C4-2B (cell line): ENCODE measurements around the gene BMP4.

Experiments
- CTCF ChIP-seq: fragments of 450-650 bp; conservative IDR thresholded peaks from 2 replicates; pipeline ENCODE4 v1.5.1; 2017; ENCODE audit warnings: mild to moderate bottlenecking
- ZFX ChIP-seq: fragments of 450-650 bp; IDR thresholded peaks from 2 replicates; pipeline ENCODE4 v1.6.1; 2017

- TF ChIP-seq CTCF (no peak), ZFX (no peak)
Measured at GRCh38 chr14:53975444-53975843, 18.8 kb upstream of the BMP4 start.
